Measurements from ENCODE around the gene METTL1.

METTL1 gene

GRCh38 chr12:57753756-57754337, 18.1 kb downstream of the METTL1 start:
- Histone ChIP-seq H3K27me3 (ENCODE audit: insufficient read depth, low read length, poor library complexity, severe bottlenecking) (no peaks in the 10 kb centered on the region), H3K9me3 (ENCODE audit: insufficient read depth, low read depth, low read length) (no peaks in the 10 kb centered on the region), H3F3A (ENCODE audit: low read depth) (peaks cover 7% of the 10 kb centered on the region), H4K20me1 (ENCODE audit: insufficient read depth, low read length, poor library complexity, severe bottlenecking) (peaks cover 37% of the 10 kb centered on the region), H3K4me2 (ENCODE audit: low read depth, low read length, poor library complexity, severe bottlenecking) (peak overlapping the region; percentile 91), H3K9me2 (replicated peaks; ENCODE audit: low read depth, low read length) (no peaks in the 10 kb centered on the region), H2AFZ (ENCODE audit: low read length) (no peak overlapping the region), H3K4me1 (ENCODE audit: insufficient read depth, low read length, poor library complexity, severe bottlenecking) (peaks cover 41% of the 10 kb centered on the region), H3K36me3 (ENCODE audit: insufficient read depth, low read length) (peaks cover 5% of the 10 kb centered on the region; the same call in 1 of the 2 replicates), H3K4me3 (ENCODE audit: low read length, poor library complexity, severe bottlenecking) (peak overlapping the region; percentile 78), H3K9ac (ENCODE audit: low read depth, low read length, poor library complexity, severe bottlenecking) (peak overlapping the region; percentile 52), H3K79me2 (ENCODE audit: insufficient read depth, low read length) (peaks cover 46% of the 10 kb centered on the region)
- TF ChIP-seq EZH2phosphoT487 (IDR thresholded peaks at IDR 0.05; ENCODE audit: borderline replicate concordance) (no peak), CTCF (conservative IDR thresholded peaks at IDR 0.05; ENCODE audit: low read length) (no peak)

DNA sequence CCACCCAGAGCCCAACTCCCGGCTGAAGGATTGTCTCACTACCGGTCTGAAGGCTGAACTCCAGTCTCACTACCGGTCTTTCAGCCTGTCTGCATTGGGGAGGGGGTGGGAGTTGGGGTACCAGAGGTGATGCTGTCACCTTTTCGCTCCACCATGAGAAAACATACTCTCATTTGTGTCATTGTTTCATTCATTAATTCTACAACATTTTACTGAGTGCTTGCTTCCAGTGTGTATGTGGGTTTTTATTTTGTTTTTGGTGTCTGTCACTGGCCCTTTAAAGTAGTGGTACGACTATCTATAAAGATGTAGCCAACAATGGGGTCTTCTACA, 19.3 kb downstream of the METTL1 start:
- Histone ChIP-seq H3K79me2 (ENCODE audit: insufficient read depth, low read length) (peaks cover 54% of the 10 kb centered on the region), H3K36me3 (ENCODE audit: insufficient read depth, low read length) (peaks cover 14% of the 10 kb centered on the region), H3K27me3 (ENCODE audit: insufficient read depth, low read length, poor library complexity, severe bottlenecking) (no peaks in the 10 kb centered on the region), H3F3A (ENCODE audit: low read depth) (peaks cover 7% of the 10 kb centered on the region), H3K4me3 (ENCODE audit: low read length, poor library complexity, severe bottlenecking) (peak overlapping the region; percentile 64), H3K9me3 (ENCODE audit: insufficient read depth, low read depth, low read length) (no peaks in the 10 kb centered on the region), H2AFZ (ENCODE audit: low read length) (peak overlapping the region; percentile 33; the same call in 1 of the 2 replicates), H4K20me1 (ENCODE audit: insufficient read depth, low read length, poor library complexity, severe bottlenecking) (peaks cover 38% of the 10 kb centered on the region), H3K4me1 (ENCODE audit: insufficient read depth, low read length, poor library complexity, severe bottlenecking) (peaks cover 41% of the 10 kb centered on the region), H3K4me2 (ENCODE audit: low read depth, low read length, poor library complexity, severe bottlenecking) (peak overlapping the region; percentile 82), H3K9ac (ENCODE audit: low read depth, low read length, poor library complexity, severe bottlenecking) (peak overlapping the region; percentile 33), H3K9me2 (replicated peaks; ENCODE audit: low read depth, low read length) (no peaks in the 10 kb centered on the region)
- TF ChIP-seq EZH2phosphoT487 (IDR thresholded peaks at IDR 0.05; ENCODE audit: borderline replicate concordance) (no peak), CTCF (conservative IDR thresholded peaks at IDR 0.05; ENCODE audit: low read length) (no peak)

- TF ChIP-seq EZH2phosphoT487 (IDR thresholded peaks at IDR 0.05; ENCODE audit: borderline replicate concordance) (no peak), CTCF (conservative IDR thresholded peaks at IDR 0.05; ENCODE audit: low read length) (no peak)
- H3K4me3 ChIP-seq (ENCODE audit: low read length, poor library complexity, severe bottlenecking): peak within 1 kb of the TSS; percentile 99
- peak within 1 kb of the TSS; percentile 99 for H3K9ac ChIP-seq (ENCODE audit: low read depth, low read length, poor library complexity, severe bottlenecking)
- no peaks in the 10 kb centered on the region for H3K27me3 ChIP-seq (ENCODE audit: insufficient read depth, low read length, poor library complexity, severe bottlenecking)
- H3K36me3 ChIP-seq (ENCODE audit: insufficient read depth, low read length): peaks cover 20% of the 10 kb centered on the region
- peaks cover 37% of the 10 kb centered on the region for H4K20me1 ChIP-seq (ENCODE audit: insufficient read depth, low read length, poor library complexity, severe bottlenecking)
- H2AFZ ChIP-seq (ENCODE audit: low read length): peak within 1 kb of the TSS; percentile 88
- H3K9me2 ChIP-seq (replicated peaks; ENCODE audit: low read depth, low read length): no peaks in the 10 kb centered on the region
- H3F3A ChIP-seq (ENCODE audit: low read depth): peaks cover 7% of the 10 kb centered on the region
- H3K79me2 ChIP-seq (ENCODE audit: insufficient read depth, low read length): peaks cover 54% of the 10 kb centered on the region
- H3K4me1 ChIP-seq (ENCODE audit: insufficient read depth, low read length, poor library complexity, severe bottlenecking): peaks cover 41% of the 10 kb centered on the region
- no peaks in the 10 kb centered on the region for H3K9me3 ChIP-seq (ENCODE audit: insufficient read depth, low read depth, low read length)
- H3K4me2 ChIP-seq (ENCODE audit: low read depth, low read length, poor library complexity, severe bottlenecking): peak within 1 kb of the TSS; percentile 93
These were observed 19.9 kb downstream of the METTL1 start, which contains the start of gene CDK4 for GRCh38 chr12:57751788-57752667. Gene CDK4, minus strand, starts transcription at chr12:57752310. Its CDS starts 593 bp downstream, at chr12:57751717.

All from Loucy (cell line).